SK-N-SH (cell line): ENCODE data around the gene RPL27. TPM values are rescaled to one million over a fixed set of nuclear protein-coding genes. Genes with fewer than 3 reads are reported as not detected.

Experiments used
- CTCF ChIA-PET: fragments of 300-600, 350-600 bp; formaldehyde crosslinking; extraction: SDS; loops from one replicate; lab custom pipeline; 2021; lab: Yijun Ruan, JAX
- POLR2A ChIA-PET: fragments of 350-600 bp; sonication (Branson Sonifier 250); formaldehyde crosslinking; extraction: SDS; loops from one replicate; lab custom pipeline; 2020; ENCODE audit warnings: antibody characterized with exemption, inconsistent platforms; lab: Yijun Ruan, JAX
- DNase-seq: peaks from one replicate; pipeline ENCODE4 v3.0.0; 2012
- H2AFZ ChIP-seq: fragments of 200-600 bp; sonication (generic); 2 replicates; pipeline ENCODE4 v1.8.1; 2016; ENCODE audit warnings: antibody characterized with exemption, mild to moderate bottlenecking, low read depth
- H3F3A ChIP-seq: fragments of 200-600 bp; sonication (generic); replicated peaks from 2 replicates; pipeline ENCODE3; 2016; ENCODE audit warnings: antibody characterized with exemption, mild to moderate bottlenecking; ENCODE audit not compliant: insufficient read depth
- H3K27ac ChIP-seq, 2 experiments: fragments of 200-500 bp in 1 of 2; fragments of 200-600 bp in 1 of 2; sonication (Bioruptor generic) in 1 of 2; sonication (generic), shearing (Covaris generic) in 1 of 2; 2 replicates each; pipeline versions ENCODE4 v1.5.1 to v1.6.1; 2014 to 2016; ENCODE audit warnings: low read depth in 2 of 2, inconsistent platforms in 1 of 2, low read length in 1 of 2, mild to moderate bottlenecking in 1 of 2, mixed read lengths in 1 of 2
- H3K27me3 ChIP-seq: fragments of 200-600 bp; sonication (generic), shearing (Covaris generic); 2 replicates; pipeline ENCODE4 v1.6.1; 2016; ENCODE audit warnings: mixed run types; ENCODE audit not compliant: insufficient read depth
- H3K36me3 ChIP-seq, 2 experiments: fragments of 200-500 bp in 1 of 2; fragments of 200-600 bp in 1 of 2; sonication (Bioruptor generic) in 1 of 2; sonication (generic) in 1 of 2; replicated peaks in 1 of 2; 2 replicates each; pipeline versions ENCODE3 to v1.5.1; 2014 to 2016; ENCODE audit warnings: low read length in 1 of 2, mild to moderate bottlenecking in 1 of 2; ENCODE audit not compliant: insufficient read depth in 2 of 2, control insufficient read depth in 1 of 2
- H3K4me1 ChIP-seq, 2 experiments: fragments of 200-500 bp in 1 of 2; fragments of 200-600 bp in 1 of 2; sonication (Bioruptor generic) in 1 of 2; sonication (generic), shearing (Covaris generic) in 1 of 2; 2 replicates each; pipeline versions ENCODE4 v1.5.1 to v1.6.1; 2014 to 2016; ENCODE audit warnings: low read depth in 1 of 2, low read length in 1 of 2, mixed run types in 1 of 2; ENCODE audit not compliant: insufficient read depth in 2 of 2, control insufficient read depth in 1 of 2
- H3K4me2 ChIP-seq: fragments of 200-600 bp; sonication (generic), shearing (Covaris generic); 2 replicates; pipeline ENCODE4 v1.6.1; 2017; ENCODE audit warnings: mixed run types
- H3K4me3 ChIP-seq, 2 experiments: fragments of 200-500 bp in 1 of 2; fragments of 200-600 bp in 1 of 2; sonication (Bioruptor generic) in 1 of 2; sonication (generic), shearing (Covaris generic) in 1 of 2; 2 replicates each; pipeline versions ENCODE4 v1.5.1 to v1.8.1; 2014 to 2016; ENCODE audit warnings: low read depth in 2 of 2, inconsistent platforms in 1 of 2, low read length in 1 of 2, mild to moderate bottlenecking in 1 of 2, mixed read lengths in 1 of 2, moderate library complexity in 1 of 2
- H3K79me2 ChIP-seq: fragments of 200-600 bp; sonication (generic); 2 replicates; pipeline ENCODE4 v1.8.1; 2017; ENCODE audit warnings: mild to moderate bottlenecking; ENCODE audit not compliant: insufficient read depth
- H3K9ac ChIP-seq: fragments of 200-600 bp; sonication (generic); 2 replicates; pipeline ENCODE4 v1.6.1; 2017; ENCODE audit warnings: mixed run types
- H3K9me2 ChIP-seq: fragments of 200-600 bp; sonication (generic); 2 replicates; pipeline ENCODE4 v1.6.1; 2017; ENCODE audit warnings: mixed run types
- H3K9me3 ChIP-seq: fragments of 200-600 bp; sonication (generic); 2 replicates; pipeline ENCODE4 v1.6.1; 2017; ENCODE audit warnings: mixed run types, mild to moderate bottlenecking, moderate library complexity
- H4K20me1 ChIP-seq: fragments of 200-600 bp; sonication (generic); 2 replicates; pipeline ENCODE4 v1.6.1; 2017; ENCODE audit warnings: mild to moderate bottlenecking, mixed run types; ENCODE audit not compliant: insufficient read depth
- FOSL2 ChIP-seq: IDR thresholded peaks from 2 replicates; pipeline ENCODE4 v1.4.0; 2012; ENCODE audit warnings: low read depth, mild to moderate bottlenecking, moderate library complexity, borderline replicate concordance
- NFIC ChIP-seq: IDR thresholded peaks from 2 replicates; pipeline ENCODE4 v1.4.0; 2012; ENCODE audit warnings: borderline replicate concordance
- NRF1 ChIP-seq: IDR thresholded peaks from 2 replicates; pipeline ENCODE4 v1.6.1; 2012; ENCODE audit warnings: low read depth, mild to moderate bottlenecking, low read length
- RXRA ChIP-seq: IDR thresholded peaks from 2 replicates; pipeline ENCODE4 v1.4.0; 2012; ENCODE audit warnings: low read depth, mild to moderate bottlenecking, borderline replicate concordance
- TAF1 ChIP-seq: IDR thresholded peaks from 2 replicates; pipeline ENCODE4 v1.6.1; 2012; ENCODE audit warnings: low read depth, mild to moderate bottlenecking, low read length, moderate library complexity, borderline replicate concordance
- USF1 ChIP-seq: IDR thresholded peaks from 2 replicates; pipeline ENCODE4 v1.4.0; 2012; ENCODE audit warnings: low read depth, borderline replicate concordance
- USF2 ChIP-seq: fragments of 150-350 bp; IDR thresholded peaks from 2 replicates; pipeline ENCODE4 v1.6.1; 2017; ENCODE audit warnings: antibody characterized with exemption, low read length, low read depth, borderline replicate concordance
- WGBS: methylation state at CpG from one replicate; pipeline ENCODE4 v1.1.6; 2017; ENCODE audit warnings: low lambda C conversion rate; 5-methylcytosine and 5-hydroxymethylcytosine counted together
- polyA plus RNA-seq, 3 experiments: library from polyadenylated mRNA; depleted of rRNA; stranded (reverse); fragments of >200 nt; gene quantifications; 2 replicates each; pipeline ENCODE4 v1.2.3, GENCODE V29; 2012

RPL27 gene
- polyA plus RNA-seq, 1 of the 3 experiments (the other 2 are of a cell fraction), result 6,383 TPM

GRCh38 chr17:43020030-43020621 lies 21.9 kb downstream of the RPL27 start (continued):
- TF ChIP-seq USF2, result no peak

- peak; percentile 86 for DNase-seq
These were observed 22.8 kb downstream of the RPL27 start for GRCh38 chr17:43020789-43021740.

More at GRCh38 chr17:43020789-43021740, 22.8 kb downstream of the RPL27 start:
- Histone ChIP-seq H3K27me3 (no peaks in the 10 kb centered on the region), H3K4me1 (peaks cover 0 to 31% of the 10 kb centered on the region in 2 experiments; a peak in 2 of 4 replicates), H3K9me2 (no peaks in the 10 kb centered on the region), H3K36me3 (peaks cover 15 to 19% of the 10 kb centered on the region in 2 experiments), H3K9ac (peak overlapping the region; percentile 82), H3K4me2 (peak overlapping the region; percentile 98), H3K9me3 (no peaks in the 10 kb centered on the region), H2AFZ (peak overlapping the region; percentile 94), H3K27ac (peak overlapping the region; percentile 68 to 80; a peak in 3 of 4 replicates), H3K4me3 (peak overlapping the region; percentile 96 to 99), H3K79me2 (peaks cover 31% of the 10 kb centered on the region), H3F3A (peaks cover 6% of the 10 kb centered on the region), H4K20me1 (0 out of 2 replicates have a peak, but pooled peaks cover 6% of the 10 kb centered on the region)
- CTCF ChIA-PET, result interaction anchor here (3.1 kb wide), 1 partner anchor 23 kb away, joined by 11 read pairs; the partner anchor contains the start of gene RPL27
- TF ChIP-seq FOSL2, result peak; percentile 51; the same call in 1 of the 2 replicates
- TF ChIP-seq RXRA, result peak; percentile 34; the same call in 1 of the 2 replicates
- no peak for TF ChIP-seq NFIC
- TF ChIP-seq TAF1, result 0 out of 2 replicates have a peak, but pooled peaks have one; percentile 26
- peak; percentile 58 for TF ChIP-seq NRF1
- TF ChIP-seq USF1, result peak; percentile 67; the same call in 1 of the 2 replicates
- POLR2A ChIA-PET, result interaction anchor here (1.4 to 2.5 kb wide), 2 partner anchors 23 to 340 kb away, joined by 6 to 15 read pairs; partner anchors contain the start of gene RPL27
- 46% methylated on average over 20 of the region's 40 CpGs for WGBS
